HG03045 (cell line): ENCODE results near the gene IFIT1.

ENCODE experiments used
- ATAC-seq: cut with Tn5 transposase; IDR thresholded peaks from one replicate; pipeline ENCODE4 v1.9.1; 2021; ENCODE audit warnings: mild to moderate bottlenecking, moderate library complexity; ENCODE audit not compliant: unreplicated experiment

IFIT1 gene, protein sequence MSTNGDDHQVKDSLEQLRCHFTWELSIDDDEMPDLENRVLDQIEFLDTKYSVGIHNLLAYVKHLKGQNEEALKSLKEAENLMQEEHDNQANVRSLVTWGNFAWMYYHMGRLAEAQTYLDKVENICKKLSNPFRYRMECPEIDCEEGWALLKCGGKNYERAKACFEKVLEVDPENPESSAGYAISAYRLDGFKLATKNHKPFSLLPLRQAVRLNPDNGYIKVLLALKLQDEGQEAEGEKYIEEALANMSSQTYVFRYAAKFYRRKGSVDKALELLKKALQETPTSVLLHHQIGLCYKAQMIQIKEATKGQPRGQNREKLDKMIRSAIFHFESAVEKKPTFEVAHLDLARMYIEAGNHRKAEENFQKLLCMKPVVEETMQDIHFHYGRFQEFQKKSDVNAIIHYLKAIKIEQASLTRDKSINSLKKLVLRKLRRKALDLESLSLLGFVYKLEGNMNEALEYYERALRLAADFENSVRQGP

DNA sequence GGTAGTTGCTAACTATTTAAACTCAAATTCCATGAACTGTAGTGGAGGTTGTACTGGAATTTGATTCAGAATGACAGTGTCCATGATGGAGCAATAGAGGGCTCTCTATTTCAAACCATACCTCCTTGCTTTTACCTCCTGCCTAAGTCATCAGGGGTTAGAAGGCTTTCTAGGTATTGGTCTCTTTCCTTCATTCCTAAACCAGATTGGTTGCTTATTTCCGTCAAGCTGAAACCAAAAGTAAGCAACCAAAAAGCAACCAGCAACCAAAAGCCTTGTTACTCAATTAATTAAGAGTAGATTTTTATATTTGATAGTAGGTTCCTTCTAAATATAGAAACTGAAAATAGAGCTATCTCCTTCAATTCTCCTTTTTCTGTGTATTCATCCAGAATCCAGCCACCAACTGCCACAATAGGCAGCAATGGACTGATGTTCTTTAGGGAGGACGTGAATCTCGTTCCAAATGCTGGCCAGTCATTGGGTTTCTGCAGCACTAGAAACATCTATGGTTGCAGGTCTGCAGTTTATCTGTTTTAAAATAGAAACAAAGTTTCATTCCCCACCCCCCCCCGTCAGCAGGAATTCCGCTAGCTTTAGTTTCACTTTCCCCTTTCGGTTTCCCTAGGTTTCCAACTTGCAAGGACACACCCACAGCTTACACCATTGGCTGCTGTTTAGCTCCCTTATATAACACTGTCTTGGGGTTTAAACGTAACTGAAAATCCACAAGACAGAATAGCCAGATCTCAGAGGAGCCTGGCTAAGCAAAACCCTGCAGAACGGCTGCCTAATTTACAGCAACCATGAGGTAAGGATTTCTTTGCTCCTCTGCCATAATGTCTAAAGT is at the start of gene IFIT1:
IFIT1 (plus strand) TSS at position 717 of the 850 bp plus-strand sequence; CDS start at position 807, 90 bp downstream.
- peak; percentile 69 for ATAC-seq

DNA sequence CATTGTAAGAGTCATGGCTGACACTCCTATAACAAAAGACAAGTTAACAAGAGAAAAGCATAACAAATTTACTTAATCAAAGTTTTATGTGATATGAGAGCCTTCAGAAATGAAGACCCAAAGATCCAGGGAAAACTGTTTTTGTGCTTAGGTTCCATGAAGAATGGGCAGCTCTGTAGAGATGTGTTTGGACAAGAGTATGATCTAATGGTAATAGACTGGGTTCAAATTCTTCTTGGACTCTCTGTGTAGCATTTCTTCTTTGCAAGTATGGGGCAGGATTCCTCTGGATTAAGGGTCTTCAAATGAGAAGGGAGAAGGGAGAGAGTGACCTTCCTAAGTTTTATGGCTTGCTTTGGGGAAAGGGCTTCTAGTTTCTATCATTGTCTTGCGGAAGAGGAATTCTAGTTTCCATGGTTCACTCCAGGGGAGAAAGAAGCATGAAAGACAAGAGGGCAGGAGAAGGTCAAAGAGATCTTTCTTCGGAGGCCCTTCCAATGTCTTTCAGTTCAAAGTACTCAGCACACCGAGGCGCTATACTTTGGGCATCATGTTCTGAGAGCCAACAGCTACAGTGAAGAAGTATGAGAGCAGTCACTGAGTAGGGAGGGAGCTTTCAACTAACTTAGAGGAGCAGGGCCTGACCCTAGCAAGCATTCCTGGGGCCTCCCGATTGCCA is 49.2 kb upstream of the IFIT1 start:
- no peak for ATAC-seq

DNA sequence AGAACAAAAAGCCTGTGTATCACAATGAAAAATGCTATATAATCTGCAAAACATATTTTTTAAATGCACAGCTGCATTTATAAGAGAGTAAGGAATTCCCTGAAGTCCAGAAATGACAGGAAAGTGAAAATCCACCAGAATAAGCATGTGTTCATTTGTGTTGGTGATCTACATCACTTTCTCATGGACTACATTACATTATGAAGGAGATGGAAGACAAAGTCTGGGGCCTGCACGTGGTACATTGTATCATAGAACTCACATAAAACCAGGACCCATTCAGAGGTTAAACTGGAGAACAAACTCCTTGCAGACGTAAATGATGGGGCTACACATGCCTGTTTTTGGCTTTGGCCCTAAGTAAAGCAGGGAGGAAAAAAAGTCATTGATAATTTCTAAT is 48.3 kb upstream of the IFIT1 start:
- ATAC-seq, result no peak

DNA sequence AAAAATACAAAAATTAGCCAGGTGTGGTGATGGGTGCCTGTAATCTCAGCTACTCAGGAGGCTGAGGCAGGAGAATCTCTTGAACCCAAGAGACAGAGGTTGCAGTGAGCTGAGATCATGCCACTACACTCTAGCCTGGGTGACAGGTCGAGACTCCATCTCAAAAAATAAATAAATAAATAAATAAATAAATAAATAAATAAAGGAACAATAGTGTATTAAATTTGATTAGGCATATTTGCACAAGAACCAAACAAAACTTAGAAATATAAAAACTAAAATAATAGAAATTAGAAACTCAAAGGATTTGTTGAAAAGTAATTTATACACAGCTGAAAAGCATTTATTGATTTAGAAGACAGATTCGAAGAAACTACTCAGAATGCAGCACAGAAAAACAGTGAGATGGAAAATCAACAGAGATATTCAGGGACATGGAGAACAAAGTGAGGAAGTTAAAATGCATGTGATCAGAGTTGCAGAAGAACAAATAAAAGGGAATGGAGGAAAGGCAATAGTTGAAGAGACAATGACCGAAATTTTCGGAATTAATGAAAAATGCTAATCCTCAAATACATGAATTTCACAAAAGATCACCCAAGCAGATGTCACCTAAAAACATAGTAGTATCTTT is 46.9 kb upstream of the IFIT1 start:
- ATAC-seq, result no peak

DNA sequence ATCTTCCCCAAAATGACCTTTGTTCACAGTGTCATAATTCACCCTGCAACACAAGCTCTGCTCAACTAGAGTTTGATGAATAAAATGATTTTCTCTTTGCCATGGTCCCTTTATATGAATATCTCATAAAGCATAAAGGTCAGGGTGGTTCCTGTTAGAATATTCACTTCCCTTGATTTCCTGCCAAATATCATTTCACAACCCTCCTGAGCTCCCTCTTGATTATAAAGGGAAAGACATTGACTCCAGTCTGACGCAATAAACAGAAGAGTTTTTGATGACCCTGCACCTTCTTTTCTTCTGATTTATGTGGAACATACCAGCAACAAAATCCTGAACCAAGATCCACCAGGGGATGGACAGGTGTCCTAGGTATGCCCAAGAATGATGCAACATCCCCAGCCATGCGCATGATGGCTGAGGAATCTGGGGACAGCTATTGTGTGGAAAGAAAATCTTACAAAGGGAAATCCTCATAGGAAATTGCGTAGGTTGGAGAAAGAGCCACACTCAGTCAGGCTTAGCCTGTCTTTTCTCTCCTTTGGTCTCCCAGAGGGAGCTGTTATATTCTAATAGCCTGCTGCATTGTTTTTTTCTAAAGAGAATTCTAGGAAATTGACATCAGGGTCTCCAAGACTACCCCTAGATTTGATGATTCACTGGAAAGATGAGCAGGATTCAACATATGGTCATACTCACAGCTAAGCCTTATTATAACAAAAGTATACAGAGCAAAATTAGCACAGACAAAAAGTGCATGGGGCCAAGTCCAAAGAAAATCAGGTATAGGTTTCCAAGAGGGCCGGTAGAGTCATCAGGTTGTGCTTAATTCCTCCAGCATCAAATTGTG is 45.8 kb upstream of the IFIT1 start:
- no peak for ATAC-seq

DNA sequence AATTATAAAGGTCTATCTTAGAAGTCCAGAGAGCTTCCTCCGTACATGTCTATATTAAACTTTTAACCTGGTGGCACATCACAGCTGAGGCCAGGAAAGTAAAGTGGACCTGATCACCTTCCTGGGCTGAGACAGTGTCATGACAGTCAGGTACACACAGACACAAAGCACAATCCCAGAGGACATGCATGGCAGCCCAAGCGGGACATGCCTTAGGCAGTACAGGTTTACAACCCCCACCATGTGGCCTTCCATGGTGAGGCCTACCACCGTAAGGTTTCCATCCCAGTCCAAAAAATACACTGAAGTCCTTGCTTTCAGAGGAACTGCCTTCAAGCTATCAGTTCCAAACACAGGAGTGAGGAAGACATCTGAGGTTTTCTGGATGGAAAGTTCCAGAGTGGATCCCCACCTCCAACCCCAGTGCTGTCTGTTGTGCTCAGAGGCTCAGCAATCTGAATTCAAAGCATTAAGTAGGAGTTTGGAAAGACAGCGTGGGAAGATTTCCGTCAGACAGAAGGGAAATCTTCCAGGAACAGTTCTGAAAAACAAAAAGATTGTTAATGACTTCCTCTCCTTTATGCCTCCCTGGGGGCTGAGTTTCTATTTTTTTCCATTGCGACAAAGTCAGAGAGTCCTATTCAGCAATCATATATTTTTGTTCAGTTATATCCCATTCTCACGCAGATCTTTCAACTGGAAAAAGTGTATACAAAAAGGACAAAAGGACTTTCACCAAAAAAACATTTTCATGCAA is 44.5 kb upstream of the IFIT1 start:
- no peak for ATAC-seq

DNA sequence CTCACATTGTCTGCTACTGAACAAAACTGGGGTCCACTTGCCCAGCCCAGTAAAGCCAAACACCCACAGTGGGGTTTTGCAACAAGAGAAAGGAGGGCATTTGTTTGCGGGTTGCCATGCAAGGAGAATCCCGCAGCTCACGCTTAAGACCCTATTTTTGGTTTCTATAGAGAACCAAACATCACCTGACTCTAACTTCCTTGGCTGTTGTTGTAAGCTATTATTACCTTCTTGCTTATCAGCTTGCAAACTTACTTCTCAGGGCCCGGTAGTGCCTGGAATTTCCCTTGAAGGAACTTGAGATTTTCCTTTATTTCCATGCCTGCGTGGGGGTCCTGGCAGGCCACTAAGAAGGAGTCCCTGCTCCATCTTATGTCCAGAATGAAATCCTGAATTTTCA is 43.9 kb upstream of the IFIT1 start:
- no peak for ATAC-seq

DNA sequence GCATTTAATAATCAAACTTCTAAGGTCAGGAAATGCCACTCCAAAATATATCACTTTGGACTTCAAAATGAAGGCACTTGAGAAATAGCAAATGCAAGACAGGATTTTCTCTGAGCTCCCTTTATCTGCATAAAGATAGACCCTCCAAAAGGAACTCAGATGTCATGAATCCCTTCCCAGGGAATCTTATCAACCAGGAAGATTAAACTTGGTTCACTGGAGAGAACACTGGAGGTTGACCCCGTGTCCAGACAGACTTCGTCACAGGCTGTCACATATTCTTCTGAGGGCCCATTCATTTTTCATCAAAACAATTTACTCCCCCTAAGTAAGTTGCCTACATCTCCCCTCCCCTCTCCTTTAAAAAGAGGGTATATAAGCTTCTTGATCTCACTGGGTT is 43.4 kb upstream of the IFIT1 start:
- ATAC-seq, result no peak

DNA sequence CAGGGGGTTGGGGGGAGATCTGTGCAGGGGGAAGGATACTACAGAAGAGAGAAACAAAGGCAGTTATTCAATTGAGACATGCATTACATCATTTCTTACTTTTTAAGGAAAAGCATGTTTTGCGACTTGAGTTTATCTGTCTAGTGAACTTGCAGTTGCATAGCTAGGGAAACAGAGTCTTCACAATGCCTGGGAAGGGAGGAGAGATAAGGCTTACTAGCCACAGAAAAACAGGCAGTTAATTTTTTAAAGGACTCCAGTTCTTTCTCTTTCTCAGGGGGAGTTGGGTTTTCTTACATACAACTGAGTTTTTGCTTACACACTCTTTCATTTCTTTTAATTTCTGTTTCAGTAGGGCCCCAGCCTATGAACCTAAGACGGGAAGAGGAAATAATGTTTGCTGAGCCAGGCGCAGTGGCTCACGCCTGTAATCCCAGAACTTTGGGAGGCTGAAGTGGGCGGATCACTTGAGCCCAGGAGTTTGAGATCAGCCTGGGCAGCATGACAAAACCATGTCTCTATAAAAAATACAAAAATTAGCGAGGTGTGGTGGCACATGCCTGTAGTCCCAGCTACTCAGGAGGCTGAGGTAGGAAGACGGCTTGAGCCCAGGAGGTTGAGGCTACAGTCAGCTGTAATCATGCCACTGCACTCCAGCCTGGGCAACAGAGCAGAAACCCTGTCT is 41.6 kb upstream of the IFIT1 start:
- peak; percentile 32 for ATAC-seq

DNA sequence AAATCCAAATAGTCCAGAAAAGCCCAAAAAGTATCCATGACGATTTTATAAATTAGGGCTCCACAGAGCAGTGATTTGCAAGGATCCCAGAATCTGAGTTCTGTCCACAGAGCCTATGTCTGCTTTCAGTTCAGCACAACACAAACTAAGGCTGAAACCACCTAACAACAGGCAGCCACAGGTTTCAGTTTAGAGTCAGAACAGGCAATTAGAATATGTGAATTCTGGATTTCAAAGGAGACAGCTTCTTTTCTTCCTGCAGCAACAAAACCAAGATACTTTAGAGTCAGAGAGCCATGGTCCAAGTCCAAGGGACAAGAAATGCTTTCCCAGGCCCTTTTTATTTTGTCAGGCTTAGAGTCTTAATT is 41.0 kb upstream of the IFIT1 start:
- ATAC-seq, result peak; percentile 88

DNA sequence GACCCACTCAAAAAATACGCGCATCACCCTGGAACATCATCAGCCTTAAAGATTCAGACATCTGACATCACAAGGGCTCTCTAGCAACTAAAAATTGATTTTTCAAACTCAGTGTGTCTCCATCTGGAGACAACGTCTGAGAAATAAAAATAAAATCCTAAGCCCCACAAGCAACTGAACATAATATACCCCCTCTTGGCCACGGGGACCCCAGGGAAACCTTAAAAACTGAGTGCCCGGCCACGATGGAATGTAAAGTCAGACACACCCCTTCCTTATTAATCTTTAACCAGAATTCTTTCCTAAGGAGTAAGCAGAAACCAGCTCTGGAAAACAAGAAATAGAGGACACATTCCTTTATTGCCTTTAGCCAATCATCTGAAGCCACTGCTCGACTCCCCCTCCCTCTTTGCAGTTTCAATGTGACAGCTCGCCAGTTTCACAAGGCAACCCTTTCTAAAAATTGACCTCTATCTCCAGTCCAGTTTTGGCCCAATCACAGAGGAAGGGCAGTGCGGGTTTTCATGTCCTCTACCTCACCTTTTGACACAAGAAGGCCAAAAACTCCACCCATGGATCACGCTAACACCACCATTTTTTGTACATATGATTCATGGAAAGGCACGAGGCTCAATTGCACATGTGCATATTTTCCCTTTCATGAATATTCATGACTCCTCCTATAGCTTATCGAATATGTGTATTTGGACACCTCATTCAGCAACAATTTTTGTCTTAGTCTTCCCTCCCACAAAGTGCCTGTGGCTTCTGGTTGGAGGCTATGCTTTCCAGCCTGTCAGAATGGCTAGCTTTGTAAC is 40.4 kb upstream of the IFIT1 start:
- ATAC-seq, result peak; percentile 41

DNA sequence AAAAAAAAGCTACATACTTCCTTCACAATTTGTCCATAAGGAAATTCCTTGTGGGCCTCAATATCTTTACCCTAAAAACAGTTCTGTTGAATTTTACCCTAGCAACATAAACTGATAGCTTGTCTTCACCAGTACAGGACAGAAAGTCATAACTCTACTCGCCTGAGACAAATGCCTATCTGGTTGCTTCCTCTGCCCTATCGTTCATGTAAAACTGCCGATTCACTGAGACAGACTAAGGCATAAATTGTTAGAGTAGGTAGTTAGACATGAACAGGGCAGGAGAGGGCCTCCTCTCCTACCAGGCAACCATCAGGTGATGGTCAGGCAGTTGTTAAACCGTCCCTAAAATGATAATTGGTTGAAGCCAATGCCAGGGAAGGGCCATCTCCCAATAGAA is 39.6 kb upstream of the IFIT1 start:
- ATAC-seq, result no peak

DNA sequence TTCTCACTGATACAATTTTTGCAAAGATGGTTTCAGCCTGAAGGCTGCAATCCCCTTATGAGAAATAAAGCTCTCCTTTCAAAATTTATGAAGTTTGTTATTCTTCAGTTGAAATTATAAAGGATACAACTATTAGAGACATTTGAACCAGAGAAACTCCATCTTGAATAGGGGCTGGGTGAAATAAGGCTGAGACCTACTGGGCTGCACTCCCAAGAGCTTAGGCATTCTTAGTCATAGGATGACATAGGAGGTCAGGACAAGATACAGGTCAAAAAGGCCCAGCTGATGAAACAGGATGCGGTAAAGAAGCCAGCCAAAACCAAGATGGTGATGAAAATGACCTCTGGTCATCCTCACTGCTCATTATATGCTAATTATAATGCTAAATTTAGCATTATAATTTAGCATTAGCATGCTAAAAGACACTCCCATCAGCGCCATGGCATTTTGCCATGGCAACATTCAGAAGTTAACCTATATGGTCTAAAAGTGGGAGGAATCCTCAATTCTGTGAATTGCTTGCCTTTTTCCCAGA is 37.0 kb upstream of the IFIT1 start:
- ATAC-seq, result no peak

DNA sequence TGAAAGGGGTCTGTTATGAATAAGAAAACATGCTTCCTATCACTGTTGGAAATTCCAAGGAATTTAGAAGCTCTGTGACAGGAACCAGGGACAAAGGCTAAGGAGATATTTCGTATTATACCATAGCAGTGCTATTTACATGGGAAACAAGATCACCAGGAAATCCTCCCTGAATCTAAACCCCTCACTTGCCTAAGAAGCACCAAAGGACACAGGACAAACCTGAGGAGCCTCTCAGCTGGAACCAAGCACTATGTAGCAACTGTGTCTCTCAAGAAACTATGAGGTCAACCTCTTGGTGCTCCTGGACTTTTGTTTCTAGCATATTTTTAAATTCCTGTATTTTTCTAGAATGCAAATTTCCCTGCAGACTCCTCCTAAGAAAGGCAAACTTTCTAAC is 35.3 kb upstream of the IFIT1 start:
- no peak for ATAC-seq

DNA sequence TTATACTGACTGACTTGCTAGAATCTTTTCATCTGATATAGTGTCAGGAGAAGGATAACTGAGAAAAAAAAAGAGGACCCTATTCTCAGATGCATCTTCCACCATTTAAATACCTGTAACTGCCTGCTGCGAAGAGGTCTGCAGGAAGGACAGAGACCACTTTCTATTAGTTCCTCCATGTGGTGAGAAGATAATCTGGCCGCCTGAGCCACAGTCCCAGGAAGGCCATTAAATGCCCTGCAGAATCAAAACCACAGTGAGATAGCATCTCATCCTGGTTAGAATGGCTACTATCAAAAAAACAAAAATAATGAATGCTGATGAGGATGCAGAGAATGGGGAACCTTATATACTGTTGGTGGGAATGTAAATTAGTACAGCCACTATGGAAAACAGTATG is 34.4 kb upstream of the IFIT1 start:
- no peak for ATAC-seq

DNA sequence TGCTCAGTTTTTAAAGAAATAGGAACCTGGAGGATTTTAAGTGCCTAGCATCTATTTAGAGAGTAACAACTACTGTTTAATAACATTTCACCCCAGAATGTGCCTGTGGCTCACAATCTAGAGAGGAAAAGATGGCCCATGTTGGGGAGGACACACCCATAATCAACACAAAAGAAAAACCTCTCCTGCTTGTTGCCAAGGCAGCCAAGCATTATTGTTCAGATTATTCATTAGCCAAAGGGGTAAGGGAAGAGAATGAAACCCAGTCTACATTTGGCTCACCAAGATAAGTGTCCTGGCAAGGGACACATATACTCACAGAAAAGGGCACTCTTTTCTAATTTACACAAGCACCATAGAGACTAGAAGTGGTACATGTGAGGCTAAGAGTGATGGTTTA is 32.3 kb upstream of the IFIT1 start:
- ATAC-seq, result no peak

DNA sequence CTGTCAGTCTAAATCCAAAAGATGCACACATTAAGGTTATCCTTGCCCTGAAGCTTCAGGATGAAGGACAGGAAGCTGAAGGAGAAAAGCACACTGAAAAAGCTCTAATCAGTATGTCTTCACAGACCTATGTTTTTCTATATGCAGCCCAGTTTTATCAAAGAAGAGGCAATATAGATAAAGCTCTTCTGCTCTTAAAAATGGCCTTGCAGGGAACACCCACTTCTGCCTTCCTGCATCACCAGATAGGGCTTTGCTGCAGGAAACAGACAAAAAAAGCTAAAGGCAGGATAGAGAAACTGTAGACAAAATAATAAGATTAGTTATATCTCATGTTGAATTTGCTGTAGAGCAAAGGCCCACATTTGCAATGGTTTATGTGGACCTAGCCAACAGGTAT is 29.5 kb upstream of the IFIT1 start:
- ATAC-seq, result no peak
